GM21390 (cell line): Measurements from ENCODE around the gene L1CAM.

Experiments
- ATAC-seq: cut with Tn5 transposase; IDR thresholded peaks from one replicate; pipeline ENCODE4 v1.9.1; 2021; ENCODE audit not compliant: unreplicated experiment

L1CAM gene

DNA sequence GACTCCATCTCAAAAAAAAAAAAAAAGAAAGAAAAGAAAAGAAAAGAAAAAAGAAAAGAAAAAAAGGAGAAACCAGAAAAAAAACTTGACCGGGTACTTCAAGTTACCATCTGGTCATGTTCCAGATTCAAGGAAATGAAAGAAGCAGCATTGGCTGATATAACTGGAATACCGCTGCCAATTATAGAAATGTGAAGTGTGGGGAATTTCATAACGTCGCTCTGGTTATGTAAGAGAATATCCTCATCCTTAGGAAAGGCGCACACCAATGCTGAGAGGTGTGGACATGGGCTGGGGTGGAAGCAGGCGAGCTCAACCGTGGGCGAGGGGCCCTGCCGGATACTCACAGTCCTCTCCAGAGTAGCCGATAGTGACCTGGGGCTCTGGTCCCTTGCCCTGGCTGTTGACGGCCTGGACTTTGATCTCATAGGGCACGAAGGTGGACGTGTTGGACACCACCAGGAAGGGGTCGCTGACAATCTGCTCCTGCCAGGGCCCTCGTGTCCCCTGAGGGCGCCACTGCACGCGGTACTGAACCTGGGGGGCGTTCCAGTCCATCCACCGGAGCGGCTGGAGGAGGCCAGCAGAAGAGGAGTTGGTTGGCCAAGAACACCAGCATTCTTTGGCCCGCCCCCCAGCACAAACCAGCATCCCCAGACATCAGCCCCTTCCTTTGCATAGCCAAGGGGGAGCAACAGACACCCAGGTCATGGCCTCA, 19.5 kb downstream of the L1CAM start:
- no peak for ATAC-seq

DNA sequence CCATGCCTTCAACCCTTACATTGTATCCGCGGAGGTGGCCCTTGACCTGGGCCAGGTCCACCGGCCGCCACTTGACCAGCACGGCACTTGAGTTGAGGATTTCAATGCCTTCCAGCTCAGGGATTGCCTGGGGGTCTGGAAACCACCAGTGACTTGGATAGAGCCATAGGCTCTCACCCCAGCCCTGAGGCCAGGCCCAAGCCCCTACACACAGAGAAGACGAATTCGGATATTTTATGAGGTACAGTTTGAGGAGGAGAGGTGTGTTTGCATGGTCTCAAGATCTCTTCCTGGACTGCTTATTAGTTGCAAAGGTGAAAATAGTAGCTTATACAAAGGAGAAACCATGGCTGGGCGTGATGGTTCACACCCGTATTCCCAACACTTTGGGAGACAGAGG, 20.3 kb downstream of the L1CAM start:
- ATAC-seq = no peak

DNA sequence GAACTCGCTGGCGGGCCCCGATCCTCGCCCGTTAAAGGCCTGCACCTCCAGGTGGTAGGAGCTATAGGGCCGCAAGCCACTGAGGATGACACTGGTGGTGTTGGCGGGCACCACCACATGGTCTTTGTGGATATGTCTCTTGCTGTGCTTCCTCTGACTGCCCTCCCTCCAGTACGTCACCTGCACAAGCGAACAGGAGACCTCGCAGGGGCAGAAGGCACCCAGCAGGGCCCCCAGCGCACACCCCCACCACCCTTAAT, 20.7 kb downstream of the L1CAM start:
- ATAC-seq = no peak

DNA sequence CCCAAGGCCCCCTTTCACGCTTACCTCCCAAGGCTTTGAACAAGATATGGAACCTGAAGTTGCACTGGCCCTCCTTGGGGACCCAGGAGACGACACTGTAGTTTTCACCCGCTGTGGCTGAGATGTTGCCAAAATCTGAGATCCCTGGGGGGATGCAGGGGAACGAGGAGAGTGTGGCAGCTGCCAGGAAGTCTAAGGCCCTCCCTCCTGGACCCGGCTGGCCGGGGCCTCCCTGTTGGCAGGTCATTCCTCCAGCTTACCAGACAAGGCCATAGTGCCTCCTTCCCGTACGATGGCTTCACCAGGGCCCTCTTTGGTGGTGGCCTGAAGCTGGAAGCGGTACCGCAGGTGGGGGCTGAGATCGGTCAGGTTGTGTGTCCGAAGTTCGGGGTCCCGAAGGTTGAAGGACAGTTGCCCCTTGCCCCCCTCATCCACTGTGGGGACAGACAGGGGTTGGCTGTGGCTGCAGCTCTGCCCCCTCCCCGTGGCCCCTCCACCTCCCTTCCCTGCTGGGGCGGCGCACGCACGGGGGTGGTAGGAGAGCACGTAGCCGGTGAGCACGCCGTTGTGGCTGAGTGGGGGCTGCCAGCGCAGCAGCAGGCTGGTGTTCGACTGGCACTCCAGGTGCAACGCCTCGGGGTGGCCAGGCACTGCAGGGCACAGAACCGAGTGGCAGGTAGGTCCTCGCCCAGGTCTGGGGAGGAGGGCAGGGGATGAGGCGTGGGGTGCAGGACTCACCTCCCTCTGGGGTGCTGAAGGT, 21.2 kb downstream of the L1CAM start:
- no peak for ATAC-seq

DNA sequence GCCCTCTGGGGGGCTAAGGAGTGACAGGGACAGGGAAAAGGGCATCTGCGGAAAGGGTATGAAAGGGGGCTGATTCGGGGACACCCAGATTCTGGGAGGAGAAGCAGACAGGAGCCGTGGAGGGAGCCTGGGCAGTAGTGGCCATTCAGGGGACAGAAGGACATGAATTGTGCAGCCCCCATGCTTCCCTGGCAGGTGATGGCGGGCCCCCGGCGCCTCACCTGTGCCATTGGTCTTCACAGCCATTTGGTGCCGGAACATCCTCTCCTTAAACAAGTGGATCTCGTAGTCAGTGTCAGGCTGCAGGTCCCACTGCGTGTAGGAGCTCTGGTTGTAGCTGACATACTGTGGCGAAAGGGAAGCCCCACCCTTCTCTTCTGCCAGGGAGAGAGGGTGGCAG, 21.9 kb downstream of the L1CAM start:
- no peak for ATAC-seq

DNA sequence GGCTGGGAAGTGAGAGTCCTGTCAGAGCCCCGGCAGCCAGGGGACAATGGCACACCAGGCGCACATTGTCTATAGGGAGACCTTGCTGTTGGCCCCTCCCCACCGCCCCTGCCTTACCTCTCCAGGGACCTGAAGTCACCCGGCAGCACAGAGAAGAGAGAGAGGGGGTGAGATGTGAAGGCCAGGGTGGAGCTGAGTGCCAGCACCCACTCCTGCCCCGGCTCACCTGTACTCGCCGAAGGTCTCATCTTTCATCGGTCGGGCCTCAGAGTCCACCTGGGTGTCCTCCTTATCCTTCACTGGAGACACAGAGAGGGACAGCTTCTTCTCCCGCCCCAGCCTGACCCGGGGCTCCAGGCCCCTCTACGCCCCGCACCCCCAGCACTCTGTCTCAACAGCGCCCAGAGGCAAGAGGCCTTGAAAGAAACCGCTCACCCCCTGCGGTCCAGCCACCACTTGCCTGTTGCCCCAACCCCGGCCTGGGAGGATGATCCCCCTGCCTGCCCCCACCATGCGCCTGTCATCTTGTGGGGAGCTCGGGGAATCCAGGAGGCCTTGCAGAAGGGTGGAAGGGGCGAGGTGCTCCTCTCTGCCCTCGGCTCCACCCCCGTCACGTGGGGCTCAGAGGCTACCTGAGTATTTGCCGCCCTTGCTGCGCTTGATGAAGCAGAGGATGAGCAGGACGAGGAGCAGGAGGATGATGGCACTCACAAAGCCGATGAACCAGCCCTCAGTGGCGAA, 22.6 kb downstream of the L1CAM start:
- no peak for ATAC-seq

DNA sequence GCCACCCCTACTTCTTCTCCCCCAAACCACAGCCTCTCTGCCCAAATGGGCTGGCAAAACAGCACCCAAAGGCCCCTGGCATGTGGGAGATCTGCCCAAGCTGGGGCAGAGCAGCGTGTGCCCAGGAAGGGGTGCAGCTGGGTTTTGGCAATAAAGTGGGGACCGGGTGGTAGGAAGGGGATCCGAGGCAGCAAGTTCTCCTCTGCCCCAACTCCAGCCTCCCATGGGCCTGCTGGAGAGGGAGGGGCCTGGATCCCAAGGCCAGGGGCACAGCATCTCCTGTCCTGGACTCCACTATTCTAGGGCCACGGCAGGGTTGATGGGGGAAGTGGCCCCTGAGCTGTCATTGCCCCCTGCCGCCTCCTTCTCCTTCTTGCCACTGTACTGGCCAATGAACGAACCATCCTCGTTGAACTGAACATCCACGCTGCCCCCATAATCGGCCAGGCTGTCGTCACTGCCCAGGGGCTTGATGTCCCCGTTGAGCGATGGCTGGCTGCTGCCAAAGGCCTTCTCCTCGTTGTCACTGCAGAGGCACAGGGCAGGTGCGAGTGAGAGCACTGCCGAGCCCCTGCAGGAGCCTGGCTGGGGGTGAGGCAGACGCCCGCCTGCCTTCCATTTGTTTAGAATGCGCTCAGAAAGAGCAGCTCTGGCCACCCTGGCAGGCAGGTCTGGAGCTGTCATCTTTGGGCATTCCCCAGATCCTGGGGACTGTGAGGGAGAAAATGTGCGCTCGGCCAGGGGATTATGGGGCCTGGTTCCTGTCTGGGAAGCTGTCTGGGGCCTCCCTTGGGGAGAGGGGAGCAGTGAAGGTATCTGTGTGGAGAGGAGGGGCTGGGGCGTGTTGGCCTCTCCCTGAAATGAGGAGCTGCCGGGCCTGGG, 23.4 kb downstream of the L1CAM start:
- no peak for ATAC-seq

DNA sequence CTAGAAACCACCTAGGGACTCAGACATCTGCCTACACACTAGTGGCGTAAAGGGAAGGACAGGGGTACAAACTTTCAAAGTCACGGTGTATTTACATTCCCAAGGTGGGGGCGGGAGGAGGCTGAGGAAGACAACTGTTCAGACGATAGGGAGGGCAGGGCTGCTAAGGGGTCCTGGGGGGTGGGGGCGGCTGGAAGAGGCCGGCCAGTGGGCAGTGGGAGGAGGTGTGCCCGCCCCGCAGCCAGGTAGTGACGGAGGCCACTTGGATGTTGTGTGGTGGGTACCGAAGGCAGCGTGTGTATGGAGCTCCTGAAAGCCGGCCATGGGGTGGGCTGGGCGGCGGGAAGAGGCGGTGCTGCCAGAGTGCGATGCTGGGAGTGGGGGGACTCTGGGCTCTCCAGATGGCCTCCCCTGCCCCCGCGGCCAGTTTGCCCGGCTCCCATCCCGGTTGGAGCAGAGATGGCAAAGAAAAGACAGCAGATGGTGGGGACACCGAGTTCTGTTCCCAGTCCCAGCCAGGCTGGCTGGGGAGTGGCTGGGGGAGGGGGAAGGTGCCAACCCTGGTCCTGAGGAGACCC, 24.2 kb downstream of the L1CAM start:
- ATAC-seq = no peak

DNA sequence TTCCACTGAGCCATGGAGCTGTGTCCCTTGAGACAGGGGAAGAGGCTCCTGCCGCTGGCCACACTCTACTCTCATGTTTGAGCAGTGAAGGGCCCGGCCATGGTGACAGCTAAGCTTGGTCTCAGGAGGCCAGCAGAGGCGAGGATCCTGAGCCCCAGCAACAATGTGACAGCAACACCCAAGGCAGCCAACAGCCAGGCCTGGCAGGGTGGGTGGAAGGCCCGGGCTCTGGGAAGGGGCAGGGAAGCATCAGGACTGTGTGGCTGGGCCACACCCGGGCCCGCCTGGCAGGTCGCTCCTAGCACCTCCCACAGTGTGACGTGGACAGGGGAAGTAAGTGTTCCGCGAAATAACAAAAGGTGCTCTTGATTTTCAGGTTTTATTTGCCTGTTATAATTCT, 24.8 kb downstream of the L1CAM start:
- ATAC-seq = no peak

DNA sequence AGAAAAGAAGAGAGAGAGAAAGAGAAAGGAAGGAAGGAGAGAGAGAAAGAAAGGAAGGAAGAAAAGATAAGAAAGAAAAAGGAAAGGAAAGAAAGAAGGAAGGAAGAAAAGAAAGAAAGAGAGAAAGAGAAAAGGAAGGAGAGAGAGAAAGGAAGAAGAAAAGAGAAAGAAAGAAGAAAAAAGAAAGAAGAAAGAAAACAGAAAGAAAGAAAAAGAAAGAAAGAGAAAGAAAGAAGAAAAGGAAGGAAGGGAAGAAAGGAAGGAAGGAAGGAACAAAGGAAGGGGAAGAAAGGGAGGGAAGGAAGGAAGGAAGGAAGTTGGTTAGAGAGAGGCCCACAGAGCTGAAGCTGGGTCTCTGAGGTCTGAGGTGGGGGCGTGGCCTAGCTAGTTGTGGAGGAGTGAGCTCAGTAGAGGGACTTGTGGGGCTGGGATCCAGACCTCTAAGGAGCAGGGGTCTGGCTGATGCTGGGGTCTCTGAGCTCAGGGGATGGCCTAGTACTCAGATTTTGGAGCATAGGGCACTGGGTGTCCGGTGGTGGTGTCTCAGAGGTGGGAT, 28.5 kb downstream of the L1CAM start:
- no peak for ATAC-seq

DNA sequence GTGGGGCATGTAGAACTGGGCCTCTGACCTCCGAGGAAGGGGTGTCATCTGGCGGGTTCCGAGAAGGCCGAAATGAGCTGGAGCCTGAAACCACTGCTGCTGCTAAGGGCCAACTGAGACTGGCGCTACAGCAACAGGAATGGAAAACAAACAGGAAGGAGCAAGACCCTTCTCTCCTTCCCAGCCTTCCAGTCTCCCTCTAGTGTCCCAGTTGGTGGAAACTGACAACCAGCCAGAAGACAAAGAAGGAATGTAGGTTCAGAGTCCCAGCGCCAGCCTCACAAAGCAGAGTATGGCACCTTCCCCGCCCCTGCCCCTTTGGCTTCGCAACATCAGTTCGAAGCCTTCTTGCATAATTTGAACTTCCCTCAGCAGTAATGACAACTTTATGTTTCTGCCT, 31.3 kb downstream of the L1CAM start:
- ATAC-seq = no peak

DNA sequence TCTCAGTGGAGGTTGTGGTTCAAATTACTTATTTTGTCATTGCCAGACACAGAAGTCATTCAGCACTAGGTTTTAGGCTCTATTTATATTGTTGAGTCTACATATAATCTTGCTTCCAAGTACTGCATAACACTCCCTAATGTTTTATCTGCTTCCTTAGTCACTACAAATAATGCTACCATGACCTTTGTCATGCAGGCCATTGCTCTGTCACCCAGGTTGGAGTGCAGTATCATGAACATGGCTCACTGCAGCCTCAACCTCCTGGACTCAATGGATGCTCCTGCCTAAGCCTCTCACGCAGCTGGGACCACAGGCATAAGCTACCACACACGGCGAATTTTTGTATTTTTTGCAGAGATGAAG, 32.1 kb downstream of the L1CAM start:
- ATAC-seq = no peak

DNA sequence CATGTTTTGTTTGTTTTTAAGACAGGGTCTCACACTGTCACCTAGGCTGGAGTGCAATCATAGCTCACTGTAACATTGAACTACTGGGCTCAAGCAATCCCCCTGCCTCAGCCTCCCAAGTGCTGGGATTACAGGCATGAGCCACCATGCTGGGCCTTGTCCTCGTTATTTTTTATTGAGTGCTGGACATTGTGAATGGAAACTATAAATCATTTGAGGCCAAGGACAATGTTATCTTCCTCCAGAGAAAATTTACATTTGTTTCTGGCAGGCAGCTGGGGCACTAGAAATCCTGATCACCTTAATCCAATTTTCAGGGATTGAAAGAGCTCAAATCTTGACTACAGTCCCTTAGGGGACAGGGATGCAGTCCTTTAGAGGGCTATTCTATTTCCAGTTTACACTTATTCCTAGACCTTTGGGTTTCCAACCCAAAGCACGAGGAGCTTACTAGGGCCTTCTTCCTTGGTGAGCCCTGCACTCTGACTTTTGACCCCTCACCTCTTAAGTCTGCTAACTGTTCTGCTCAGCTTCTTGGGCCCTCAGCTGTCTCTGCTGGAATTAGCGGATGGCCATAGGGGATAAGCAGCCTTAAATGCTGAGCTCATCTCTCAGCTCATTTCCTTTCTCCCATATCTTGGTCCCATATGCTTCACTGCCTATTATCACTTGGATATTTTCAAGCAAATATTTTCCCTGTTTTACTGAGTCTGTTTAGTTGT, 32.6 kb downstream of the L1CAM start:
- no peak for ATAC-seq

DNA sequence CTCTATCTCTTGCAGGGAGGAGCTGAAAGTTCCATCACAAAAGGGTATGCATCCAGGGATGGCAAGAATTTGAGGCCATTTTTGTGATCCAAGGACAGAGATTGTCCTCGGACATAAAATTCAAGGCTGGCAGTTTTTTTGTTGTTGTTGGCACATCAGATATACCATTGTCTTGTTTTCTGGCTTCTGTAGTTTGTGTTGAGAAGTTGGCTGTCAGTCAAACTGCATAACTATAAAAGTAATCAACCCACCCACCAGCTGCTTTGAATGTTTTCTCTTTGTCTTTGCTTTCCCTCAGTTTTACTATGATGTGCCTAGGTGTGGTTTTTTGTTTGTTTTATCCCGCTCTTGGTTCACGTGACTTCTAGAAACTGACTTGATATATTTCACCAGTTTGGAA, 34.0 kb downstream of the L1CAM start:
- no peak for ATAC-seq

DNA sequence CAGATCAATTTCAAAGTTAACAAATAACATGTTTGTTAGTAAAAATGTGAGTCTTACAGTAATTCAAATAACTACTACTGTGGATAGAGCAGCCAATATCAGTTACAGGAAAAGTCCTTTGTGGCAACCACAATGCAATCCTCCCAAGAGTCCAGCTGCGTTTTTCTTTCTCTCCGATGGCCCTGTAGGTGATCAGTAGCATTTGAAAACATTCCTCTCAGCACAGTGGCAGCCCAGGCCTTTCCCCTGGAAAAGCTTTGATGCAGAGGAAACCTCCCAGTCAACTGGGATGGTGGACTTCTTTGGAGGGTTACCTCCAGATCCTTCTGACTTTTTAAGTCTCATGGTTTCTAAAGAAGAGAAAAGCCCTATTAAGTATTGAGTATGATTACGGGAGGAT, 37.6 kb downstream of the L1CAM start:
- no peak for ATAC-seq

DNA sequence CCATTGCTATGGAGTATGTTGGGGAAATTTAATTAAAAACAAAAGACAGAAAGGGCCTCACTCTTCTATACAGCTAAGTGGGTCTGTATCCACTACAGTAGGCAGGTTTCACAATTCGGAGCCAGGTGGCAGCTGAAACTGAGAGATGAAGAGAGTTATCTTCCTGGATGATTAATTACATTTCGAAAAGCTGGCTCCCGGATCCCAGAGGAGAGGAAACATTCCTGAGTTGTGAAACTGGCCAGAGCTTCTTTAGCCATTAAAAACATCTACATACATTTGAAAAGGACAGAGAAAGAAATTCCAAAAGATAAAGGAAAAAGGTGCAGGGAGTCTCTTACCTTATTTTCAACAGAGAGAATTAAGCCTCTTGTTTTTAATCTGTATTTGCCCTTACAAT, 40.1 kb downstream of the L1CAM start:
- no peak for ATAC-seq

DNA sequence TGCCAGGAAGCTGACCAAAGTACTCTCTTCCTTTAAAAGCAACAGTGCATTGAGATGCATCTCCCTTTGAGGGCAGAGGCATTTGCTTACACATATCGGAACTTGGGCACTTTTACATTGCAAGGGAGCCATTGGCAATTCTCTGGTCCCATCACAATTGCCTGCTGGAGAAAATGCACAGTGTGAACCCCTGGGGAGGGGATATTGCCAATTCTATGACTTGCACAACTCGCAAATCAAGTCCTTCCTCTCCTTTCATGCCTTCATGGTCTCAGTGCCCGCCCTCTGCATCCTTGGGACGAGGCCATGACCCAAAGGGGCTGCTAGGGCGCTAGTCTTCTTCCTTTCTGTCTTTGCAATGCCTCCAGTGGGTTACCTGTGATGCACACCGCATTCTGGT, 40.8 kb downstream of the L1CAM start:
- no peak for ATAC-seq

DNA sequence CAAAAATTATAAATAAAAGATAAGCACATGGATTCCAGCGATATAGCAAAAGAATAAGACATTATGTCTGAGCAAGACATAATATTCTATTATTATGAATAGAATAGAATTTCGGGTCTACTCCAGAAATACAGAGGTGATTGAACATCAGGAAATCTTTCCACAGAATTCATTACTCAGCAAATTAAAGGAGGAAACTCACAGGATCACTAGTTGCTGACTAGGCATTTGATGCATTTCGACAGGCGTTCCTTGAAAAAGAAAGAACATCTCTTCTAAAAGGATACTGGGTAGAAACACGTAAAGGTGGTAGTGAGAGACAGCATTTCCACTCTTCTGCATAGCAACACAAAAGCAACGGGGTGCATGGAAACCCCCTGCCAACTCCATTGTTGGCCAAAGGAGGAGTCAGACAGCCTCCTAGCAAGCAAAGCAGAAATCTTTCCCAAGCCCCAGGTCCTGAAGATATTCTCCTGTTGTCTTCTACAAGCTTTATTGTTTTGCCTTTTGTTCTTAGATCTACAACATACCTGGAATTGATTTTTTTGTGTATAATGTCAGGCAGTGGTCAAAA, 41.4 kb downstream of the L1CAM start:
- no peak for ATAC-seq

DNA sequence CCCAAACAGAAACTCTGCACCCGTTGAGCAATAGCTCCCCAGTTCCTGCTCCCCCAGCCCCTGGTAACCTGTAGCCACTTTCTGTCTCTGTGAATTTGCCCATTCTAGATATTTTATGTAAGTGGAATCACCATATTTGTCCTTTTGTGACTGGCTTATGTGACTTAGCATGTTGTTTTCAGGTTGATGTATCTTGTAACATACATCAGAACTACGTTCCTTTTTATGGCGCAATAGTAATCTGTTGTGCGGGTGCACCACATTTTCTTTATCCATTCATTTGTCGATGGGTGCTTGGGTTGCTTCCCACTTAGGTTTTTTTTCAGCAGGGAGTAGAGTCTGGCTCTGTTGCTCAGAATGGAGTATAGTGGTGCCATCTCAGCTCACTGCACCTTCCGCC, 49.1 kb downstream of the L1CAM start:
- ATAC-seq = no peak

DNA sequence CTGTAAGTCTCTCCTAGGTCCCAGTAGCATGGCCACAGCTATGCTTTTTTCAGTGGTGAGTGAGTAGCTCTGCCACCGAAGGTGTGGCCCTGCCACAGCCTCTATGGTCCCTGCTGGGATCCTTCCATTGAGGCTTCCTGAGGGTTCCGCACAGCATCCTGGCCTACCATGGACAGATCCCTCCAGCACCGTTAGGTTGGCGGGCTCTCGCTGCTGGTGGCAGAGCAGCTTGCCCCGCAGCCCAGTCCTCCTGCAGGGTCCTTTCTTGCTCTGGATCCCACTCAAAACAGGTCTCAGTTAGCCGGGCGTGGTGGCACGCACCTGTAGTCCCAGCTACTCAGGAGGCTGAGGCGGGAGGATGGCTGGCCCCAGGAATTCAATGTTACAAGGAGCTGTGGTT, 53.2 kb downstream of the L1CAM start:
- ATAC-seq = no peak
